OCI-LY1 (cell line): ENCODE measurements around the gene MCU.

Experiments used
- CTCF ChIP-seq: fragments of 200-600 bp; sonication (generic), shearing (Covaris generic); IDR thresholded peaks from 2 replicates; pipeline ENCODE4 v1.5.1; 2017; ENCODE audit warnings: mild to moderate bottlenecking, antibody characterized with exemption, low read length, moderate library complexity, mixed read lengths
- EZH2 ChIP-seq: fragments of 200-600 bp; sonication (generic), shearing (Covaris generic); IDR thresholded peaks from 2 replicates; pipeline ENCODE4 v1.8.0; 2017; ENCODE audit warnings: borderline replicate concordance, mixed run types, mild to moderate bottlenecking, antibody characterized with exemption, low read length, moderate library complexity, mixed read lengths

- TF ChIP-seq CTCF, result no peak
- TF ChIP-seq EZH2, result no peak
Measured at GRCh38 chr10:72653383-72654096, 38.4 kb upstream of the MCU start.
